Measurements from ENCODE around the gene APOC1.
"Not testable (repeated sequence)": the region's sequence is repeated elsewhere in the genome, so short reads cannot be mapped to it uniquely, and the experiment has no call there.

The APOC1 gene

GRCh38 chr19:44911896-44912295, 2.5 kb upstream of the APOC1 start:
- not testable (repeated sequence) for H3K36me3 ChIP-seq (ENCODE audit: control insufficient read depth, insufficient read depth, low read length); H3K4me1 ChIP-seq (ENCODE audit: control insufficient read depth, insufficient read depth, low read length); H3K9me3 ChIP-seq (ENCODE audit: control insufficient read depth, low read length); H3K27ac ChIP-seq (ENCODE audit: insufficient read depth, low read depth, low read length, poor library complexity, severe bottlenecking); H3K4me3 ChIP-seq (ENCODE audit: insufficient read depth, low read depth, low read length); H3K27me3 ChIP-seq (ENCODE audit: control insufficient read depth, insufficient read depth, low read length, poor library complexity, severe bottlenecking)
- 91 to 94% methylated on average over 6 of the region's 6 CpGs for WGBS, 2 experiments

- WGBS, 2 experiments: 89 to 90% methylated on average over 6 of the region's 6 CpGs
- H3K36me3 ChIP-seq (ENCODE audit: control insufficient read depth, insufficient read depth, low read length): no peaks in the 10 kb centered on the region
- H3K4me1 ChIP-seq (ENCODE audit: control insufficient read depth, insufficient read depth, low read length): peaks cover 3% of the 10 kb centered on the region
- H3K9me3 ChIP-seq (ENCODE audit: control insufficient read depth, low read length): no peaks in the 10 kb centered on the region
- no peaks in the 10 kb centered on the region for H3K27me3 ChIP-seq (ENCODE audit: control insufficient read depth, insufficient read depth, low read length, poor library complexity, severe bottlenecking)
- no peak overlapping the region for H3K27ac ChIP-seq (ENCODE audit: insufficient read depth, low read depth, low read length, poor library complexity, severe bottlenecking)
- no peak overlapping the region for H3K4me3 ChIP-seq (ENCODE audit: insufficient read depth, low read depth, low read length)
These were observed 1.6 kb upstream of the APOC1 start for GRCh38 chr19:44912854-44913253.

GRCh38 chr19:44913512-44914432, 636 bp upstream of the APOC1 start:
- WGBS, 2 experiments: 59 to 61% methylated on average over 23 of the region's 23 CpGs

GRCh38 chr19:44924243-44924725, 9.9 kb downstream of the APOC1 start:
- Histone ChIP-seq H3K36me3 (ENCODE audit: control insufficient read depth, insufficient read depth, low read length) (no peaks in the 10 kb centered on the region), H3K27ac (ENCODE audit: insufficient read depth, low read depth, low read length, poor library complexity, severe bottlenecking) (no peak overlapping the region)
- 92 to 93% methylated on average over 8 of the region's 8 CpGs for WGBS, 2 experiments

More at GRCh38 chr19:44913512-44914432, 636 bp upstream of the APOC1 start:
- H3K36me3 ChIP-seq (ENCODE audit: control insufficient read depth, insufficient read depth, low read length); H3K4me1 ChIP-seq (ENCODE audit: control insufficient read depth, insufficient read depth, low read length); H3K27ac ChIP-seq (ENCODE audit: insufficient read depth, low read depth, low read length, poor library complexity, severe bottlenecking); H3K27me3 ChIP-seq (ENCODE audit: control insufficient read depth, insufficient read depth, low read length, poor library complexity, severe bottlenecking); H3K9me3 ChIP-seq (ENCODE audit: control insufficient read depth, low read length): not testable (repeated sequence)
- H3K4me3 ChIP-seq (ENCODE audit: insufficient read depth, low read depth, low read length): peak overlapping the region; percentile 36

GRCh38 chr19:44925114-44925891, 10.9 kb downstream of the APOC1 start:
- Histone ChIP-seq H3K36me3 (ENCODE audit: control insufficient read depth, insufficient read depth, low read length) (no peaks in the 10 kb centered on the region), H3K27ac (ENCODE audit: insufficient read depth, low read depth, low read length, poor library complexity, severe bottlenecking) (no peak overlapping the region), H3K27me3 (ENCODE audit: control insufficient read depth, insufficient read depth, low read length, poor library complexity, severe bottlenecking) (no peaks in the 10 kb centered on the region), H3K4me1 (ENCODE audit: control insufficient read depth, insufficient read depth, low read length) (no peaks in the 10 kb centered on the region), H3K9me3 (ENCODE audit: control insufficient read depth, low read length) (no peaks in the 10 kb centered on the region), H3K4me3 (ENCODE audit: insufficient read depth, low read depth, low read length) (no peak overlapping the region)
- WGBS, 2 experiments: 87 to 90% methylated on average over 7 to 8 of the region's 8 CpGs

More at GRCh38 chr19:44924243-44924725, 9.9 kb downstream of the APOC1 start:
- Histone ChIP-seq H3K27me3 (ENCODE audit: control insufficient read depth, insufficient read depth, low read length, poor library complexity, severe bottlenecking) (no peaks in the 10 kb centered on the region), H3K9me3 (ENCODE audit: control insufficient read depth, low read length) (no peaks in the 10 kb centered on the region), H3K4me1 (ENCODE audit: control insufficient read depth, insufficient read depth, low read length) (no peaks in the 10 kb centered on the region), H3K4me3 (ENCODE audit: insufficient read depth, low read depth, low read length) (no peak overlapping the region)

GRCh38 chr19:44926245-44927077, 12.1 kb downstream of the APOC1 start:
- not testable (repeated sequence) for H3K4me3 ChIP-seq (ENCODE audit: insufficient read depth, low read depth, low read length); H3K9me3 ChIP-seq (ENCODE audit: control insufficient read depth, low read length); H3K27ac ChIP-seq (ENCODE audit: insufficient read depth, low read depth, low read length, poor library complexity, severe bottlenecking); H3K27me3 ChIP-seq (ENCODE audit: control insufficient read depth, insufficient read depth, low read length, poor library complexity, severe bottlenecking); H3K36me3 ChIP-seq (ENCODE audit: control insufficient read depth, insufficient read depth, low read length); H3K4me1 ChIP-seq (ENCODE audit: control insufficient read depth, insufficient read depth, low read length)
- 72 to 81% methylated on average over 17 to 18 of the region's 19 CpGs for WGBS, 2 experiments

- H3K36me3 ChIP-seq (ENCODE audit: control insufficient read depth, insufficient read depth, low read length): no peaks in the 10 kb centered on the region
- no peak overlapping the region for H3K27ac ChIP-seq (ENCODE audit: insufficient read depth, low read depth, low read length, poor library complexity, severe bottlenecking)
These were observed 13.3 kb downstream of the APOC1 start for GRCh38 chr19:44927746-44928145.

GRCh38 chr19:44930088-44930487, 15.7 kb downstream of the APOC1 start:
- Histone ChIP-seq H3K36me3 (ENCODE audit: control insufficient read depth, insufficient read depth, low read length) (no peaks in the 10 kb centered on the region), H3K9me3 (ENCODE audit: control insufficient read depth, low read length) (no peaks in the 10 kb centered on the region), H3K4me1 (ENCODE audit: control insufficient read depth, insufficient read depth, low read length) (no peaks in the 10 kb centered on the region), H3K27me3 (ENCODE audit: control insufficient read depth, insufficient read depth, low read length, poor library complexity, severe bottlenecking) (no peaks in the 10 kb centered on the region), H3K4me3 (ENCODE audit: insufficient read depth, low read depth, low read length) (no peak overlapping the region), H3K27ac (ENCODE audit: insufficient read depth, low read depth, low read length, poor library complexity, severe bottlenecking) (no peak overlapping the region)
- WGBS, 2 experiments: 93 to 98% methylated on average over 7 of the region's 7 CpGs

More at GRCh38 chr19:44927746-44928145, 13.3 kb downstream of the APOC1 start:
- Histone ChIP-seq H3K4me1 (ENCODE audit: control insufficient read depth, insufficient read depth, low read length) (no peaks in the 10 kb centered on the region), H3K4me3 (ENCODE audit: insufficient read depth, low read depth, low read length) (no peak overlapping the region), H3K27me3 (ENCODE audit: control insufficient read depth, insufficient read depth, low read length, poor library complexity, severe bottlenecking) (no peaks in the 10 kb centered on the region), H3K9me3 (ENCODE audit: control insufficient read depth, low read length) (no peaks in the 10 kb centered on the region)
- WGBS, 2 experiments: 89 to 93% methylated on average over 5 of the region's 5 CpGs

GRCh38 chr19:44931541-44931940, 17.1 kb downstream of the APOC1 start:
- Histone ChIP-seq H3K9me3 (ENCODE audit: control insufficient read depth, low read length) (no peaks in the 10 kb centered on the region), H3K27ac (ENCODE audit: insufficient read depth, low read depth, low read length, poor library complexity, severe bottlenecking) (no peak overlapping the region), H3K4me3 (ENCODE audit: insufficient read depth, low read depth, low read length) (no peak overlapping the region), H3K4me1 (ENCODE audit: control insufficient read depth, insufficient read depth, low read length) (no peaks in the 10 kb centered on the region), H3K27me3 (ENCODE audit: control insufficient read depth, insufficient read depth, low read length, poor library complexity, severe bottlenecking) (no peaks in the 10 kb centered on the region), H3K36me3 (ENCODE audit: control insufficient read depth, insufficient read depth, low read length) (no peaks in the 10 kb centered on the region)
- 92 to 98% methylated on average over 4 of the region's 4 CpGs for WGBS, 2 experiments
